HG02623 (cell line): ENCODE results near the gene SELENOT.

Source experiments
- ATAC-seq: cut with Tn5 transposase; IDR thresholded peaks from one replicate; pipeline ENCODE4 v1.9.1; 2021; ENCODE audit warnings: moderate library complexity; ENCODE audit not compliant: unreplicated experiment

SELENOT gene

GRCh38 chr3:150662410-150663200, 59.5 kb downstream of the SELENOT start:
- ATAC-seq: no peak

GRCh38 chr3:150663461-150663860, 60.3 kb downstream of the SELENOT start:
- no peak for ATAC-seq

GRCh38 chr3:150666167-150666566, 63.0 kb downstream of the SELENOT start:
- no peak for ATAC-seq

GRCh38 chr3:150673966-150674365, 70.8 kb downstream of the SELENOT start:
- no peak for ATAC-seq

GRCh38 chr3:150675587-150675986, 72.5 kb downstream of the SELENOT start:
- ATAC-seq: no peak
